ENCODE measurements around the gene PAQR5. TPM values are rescaled to one million over a fixed set of nuclear protein-coding genes. Genes with fewer than 3 reads are reported as not detected.

The PAQR5 gene
- total RNA-seq, 1 experiment from 2014 or later = 4.9 TPM

DNA sequence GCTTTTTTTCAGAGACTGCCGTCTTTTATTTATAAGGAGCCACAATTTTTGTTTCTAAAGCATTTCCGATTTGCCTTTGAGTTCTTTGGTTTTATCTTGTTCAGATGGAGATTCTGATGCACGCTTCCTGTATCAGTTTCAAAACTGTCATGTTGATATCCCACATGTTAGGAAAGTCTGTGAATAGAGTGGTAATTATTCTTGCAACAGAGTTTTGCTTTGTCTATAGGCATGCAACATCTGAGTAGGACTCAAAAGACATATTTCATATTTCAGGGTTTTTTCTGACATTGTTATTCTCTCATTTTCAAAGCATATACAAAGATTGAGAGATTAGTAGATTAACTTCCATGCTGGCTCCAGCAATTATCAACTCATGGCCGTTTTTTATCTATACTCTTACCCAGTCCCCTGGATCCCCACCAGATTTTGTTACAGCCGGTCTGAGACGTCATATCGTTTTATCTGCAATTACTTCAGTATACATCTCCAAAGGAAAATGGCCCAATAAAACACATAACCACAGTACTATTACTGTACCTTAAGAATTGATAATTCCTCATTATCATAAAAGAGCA lies 22.4 kb downstream of the PAQR5 start:
- no peaks in the 10 kb centered on the region for H4K20me1 ChIP-seq (ENCODE audit: insufficient read depth)
- intact Hi-C loops (cut with micrococcal nuclease; ENCODE audit: unreplicated experiment) = no loop called here
- ChIA-PET POLR2A (ENCODE audit: unreplicated experiment) (no interaction called here), CTCF (no interaction called here)
- no peaks in the 10 kb centered on the region for H3K4me1 ChIP-seq (replicated peaks; ENCODE audit: insufficient read depth)
- no peaks in the 10 kb centered on the region for H3K79me2 ChIP-seq (ENCODE audit: low read depth)
- H3K27ac ChIP-seq = no peak overlapping the region
- H3F3A ChIP-seq (ENCODE audit: insufficient read depth, low read depth) = no peaks in the 10 kb centered on the region
- DNase-seq = no peak
- no peak overlapping the region for H3K4me2 ChIP-seq
- TF ChIP-seq, protein P1, sequence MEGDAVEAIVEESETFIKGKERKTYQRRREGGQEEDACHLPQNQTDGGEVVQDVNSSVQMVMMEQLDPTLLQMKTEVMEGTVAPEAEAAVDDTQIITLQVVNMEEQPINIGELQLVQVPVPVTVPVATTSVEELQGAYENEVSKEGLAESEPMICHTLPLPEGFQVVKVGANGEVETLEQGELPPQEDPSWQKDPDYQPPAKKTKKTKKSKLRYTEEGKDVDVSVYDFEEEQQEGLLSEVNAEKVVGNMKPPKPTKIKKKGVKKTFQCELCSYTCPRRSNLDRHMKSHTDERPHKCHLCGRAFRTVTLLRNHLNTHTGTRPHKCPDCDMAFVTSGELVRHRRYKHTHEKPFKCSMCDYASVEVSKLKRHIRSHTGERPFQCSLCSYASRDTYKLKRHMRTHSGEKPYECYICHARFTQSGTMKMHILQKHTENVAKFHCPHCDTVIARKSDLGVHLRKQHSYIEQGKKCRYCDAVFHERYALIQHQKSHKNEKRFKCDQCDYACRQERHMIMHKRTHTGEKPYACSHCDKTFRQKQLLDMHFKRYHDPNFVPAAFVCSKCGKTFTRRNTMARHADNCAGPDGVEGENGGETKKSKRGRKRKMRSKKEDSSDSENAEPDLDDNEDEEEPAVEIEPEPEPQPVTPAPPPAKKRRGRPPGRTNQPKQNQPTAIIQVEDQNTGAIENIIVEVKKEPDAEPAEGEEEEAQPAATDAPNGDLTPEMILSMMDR (conservative IDR thresholded peaks at IDR 0.05) = no peak
- no peak for TF ChIP-seq EZH2 (IDR thresholded peaks at IDR 0.05; ENCODE audit: low read depth)
- no peaks in the 10 kb centered on the region for H3K9me2 ChIP-seq (ENCODE audit: insufficient read depth)
- no peaks in the 10 kb centered on the region for H3K27me3 ChIP-seq (ENCODE audit: insufficient read depth, low read depth)
- BruUV-seq (replicated peaks) = no TSS peak
- no peak overlapping the region for H3K4me3 ChIP-seq
- no peaks in the 10 kb centered on the region for H3K9me3 ChIP-seq (ENCODE audit: insufficient read depth, low read depth)
- H3K36me3 ChIP-seq (ENCODE audit: low read depth) = no peaks in the 10 kb centered on the region
- no peak overlapping the region for H2AFZ ChIP-seq

DNA sequence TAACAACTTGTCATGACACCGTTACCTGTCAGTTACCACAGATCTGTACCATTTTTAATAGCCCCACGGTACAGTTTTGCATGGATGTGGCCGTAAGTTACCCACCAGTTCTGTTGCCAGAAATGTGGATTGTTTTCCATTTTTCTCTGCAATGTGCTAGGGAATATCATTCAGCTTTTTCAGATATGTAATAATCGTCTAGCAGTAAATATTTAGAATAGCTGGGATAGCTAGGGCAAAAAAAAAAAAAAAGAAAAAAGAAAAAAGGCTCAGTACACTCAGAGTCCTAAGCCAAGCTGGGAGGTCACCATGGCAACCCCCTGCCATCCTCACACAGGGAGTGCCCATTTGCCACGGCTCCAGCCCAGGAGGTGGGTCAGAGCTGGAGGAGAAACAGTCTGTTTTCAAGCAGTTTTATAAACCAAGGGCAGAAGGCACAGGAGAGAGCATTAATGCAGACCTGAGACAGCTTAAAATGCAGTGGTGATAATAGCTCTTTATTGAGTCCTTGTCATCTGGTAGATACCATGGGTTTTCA lies 25.2 kb downstream of the PAQR5 start:
- Histone ChIP-seq H3K9me3 (ENCODE audit: insufficient read depth, low read depth) (no peaks in the 10 kb centered on the region), H3K79me2 (ENCODE audit: low read depth) (no peaks in the 10 kb centered on the region), H3K27ac (no peak overlapping the region), H3K4me1 (replicated peaks; ENCODE audit: insufficient read depth) (peaks cover 11% of the 10 kb centered on the region), H3K27me3 (ENCODE audit: insufficient read depth, low read depth) (no peaks in the 10 kb centered on the region), H3K9me2 (ENCODE audit: insufficient read depth) (no peaks in the 10 kb centered on the region), H4K20me1 (ENCODE audit: insufficient read depth) (no peaks in the 10 kb centered on the region), H3K4me3 (no peak overlapping the region), H3K4me2 (no peak overlapping the region), H3K36me3 (ENCODE audit: low read depth) (no peaks in the 10 kb centered on the region), H3F3A (ENCODE audit: insufficient read depth, low read depth) (peaks cover 6% of the 10 kb centered on the region; the same call in 1 of the 2 replicates), H2AFZ (no peak overlapping the region)
- intact Hi-C loops (cut with micrococcal nuclease; ENCODE audit: unreplicated experiment) = no loop called here
- DNase-seq = no peak
- TF ChIP-seq EZH2 (IDR thresholded peaks at IDR 0.05; ENCODE audit: low read depth) = no peak
- TF ChIP-seq, protein P1 (conservative IDR thresholded peaks at IDR 0.05) = no peak
- no TSS peak for BruUV-seq (replicated peaks)
- CTCF ChIA-PET = no interaction called here
- POLR2A ChIA-PET (ENCODE audit: unreplicated experiment) = interaction anchor here (0.6 kb wide), 1 partner anchor 1384 kb away, joined by 3 read pairs; no protein-coding TSS in a partner anchor

DNA sequence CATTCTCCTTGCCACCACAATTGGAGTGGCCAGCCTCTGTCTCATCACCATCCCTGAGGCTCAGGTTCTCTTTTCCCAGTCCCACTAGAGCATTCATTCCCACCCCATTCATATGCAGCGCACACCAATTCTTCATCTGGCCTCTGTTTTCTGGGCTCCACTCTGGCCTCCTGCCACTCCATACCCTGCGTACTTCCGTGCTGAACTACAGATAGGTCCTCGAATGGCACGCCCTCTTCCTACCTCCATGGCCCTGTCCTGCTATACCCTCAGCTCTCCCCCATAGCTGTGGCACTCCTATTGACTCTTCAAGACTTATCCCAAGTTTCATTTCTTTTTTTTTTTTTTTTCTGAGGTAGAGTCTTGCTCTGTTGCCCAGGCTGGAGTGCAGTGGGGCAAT lies 25.9 kb downstream of the PAQR5 start:
- no peaks in the 10 kb centered on the region for H3K36me3 ChIP-seq (ENCODE audit: low read depth)
- BruUV-seq (replicated peaks) = no TSS peak
- H3K27me3 ChIP-seq (ENCODE audit: insufficient read depth, low read depth) = no peaks in the 10 kb centered on the region
- DNase-seq = no peak
- no peak overlapping the region for H2AFZ ChIP-seq
- no peak overlapping the region for H3K4me2 ChIP-seq
- H3K4me3 ChIP-seq = no peak overlapping the region
- H3F3A ChIP-seq (ENCODE audit: insufficient read depth, low read depth) = peaks cover 8% of the 10 kb centered on the region; the same call in 1 of the 2 replicates
- no peaks in the 10 kb centered on the region for H4K20me1 ChIP-seq (ENCODE audit: insufficient read depth)
- CTCF ChIA-PET = no interaction called here
- POLR2A ChIA-PET (ENCODE audit: unreplicated experiment) = interaction anchor here (0.6 kb wide), 1 partner anchor 1384 kb away, joined by 3 read pairs; no protein-coding TSS in a partner anchor
- no peaks in the 10 kb centered on the region for H3K9me2 ChIP-seq (ENCODE audit: insufficient read depth)
- H3K9me3 ChIP-seq (ENCODE audit: insufficient read depth, low read depth) = no peaks in the 10 kb centered on the region
- intact Hi-C loops (cut with micrococcal nuclease; ENCODE audit: unreplicated experiment) = no loop called here
- peaks cover 14% of the 10 kb centered on the region for H3K4me1 ChIP-seq (replicated peaks; ENCODE audit: insufficient read depth)
- H3K27ac ChIP-seq = no peak overlapping the region
- no peaks in the 10 kb centered on the region for H3K79me2 ChIP-seq (ENCODE audit: low read depth)
- TF ChIP-seq EZH2 (IDR thresholded peaks at IDR 0.05; ENCODE audit: low read depth) = no peak
- TF ChIP-seq, protein P1 (conservative IDR thresholded peaks at IDR 0.05) = no peak
